GM19025 (cell line): Measurements from ENCODE around the gene ADAMTS4.
A peak's percentile ranks its signal among the peaks of the same experiment; 100 is the strongest.

ENCODE experiments used
- ATAC-seq: cut with Tn5 transposase; IDR thresholded peaks from one replicate; pipeline ENCODE4 v1.9.1; 2021; ENCODE audit warnings: mild to moderate bottlenecking, low read depth, moderate library complexity; ENCODE audit not compliant: unreplicated experiment

ADAMTS4 gene

GRCh38 chr1:161197560-161198193 is 1.2 kb downstream of the ADAMTS4 start:
- no peak for ATAC-seq

- no peak for ATAC-seq
Measured at GRCh38 chr1:161196521-161197451, 2.1 kb downstream of the ADAMTS4 start.

- no peak for ATAC-seq
Measured at GRCh38 chr1:161196111-161196510, 2.7 kb downstream of the ADAMTS4 start.

- peak; percentile 55 for ATAC-seq
Measured at GRCh38 chr1:161195171-161195570, 3.7 kb downstream of the ADAMTS4 start.

GRCh38 chr1:161193561-161194235 is 5.2 kb downstream of the ADAMTS4 start:
- no peak for ATAC-seq

GRCh38 chr1:161192476-161193465 is 6.1 kb downstream of the ADAMTS4 start:
- ATAC-seq: no peak

- no peak for ATAC-seq
Measured at GRCh38 chr1:161191971-161192370, 6.9 kb downstream of the ADAMTS4 start.

- ATAC-seq: no peak
Measured at GRCh38 chr1:161190962-161191521, 7.8 kb downstream of the ADAMTS4 start.

GRCh38 chr1:161189036-161189435 is 9.8 kb downstream of the ADAMTS4 start:
- no peak for ATAC-seq

GRCh38 chr1:161188381-161188780 is 10.5 kb downstream of the ADAMTS4 start:
- ATAC-seq: no peak

GRCh38 chr1:161187311-161187710 is 11.5 kb downstream of the ADAMTS4 start:
- no peak for ATAC-seq

- ATAC-seq: peak; percentile 15
Measured at GRCh38 chr1:161185732-161186311, 13.0 kb downstream of the ADAMTS4 start.

- ATAC-seq: peak; percentile 61
Measured at GRCh38 chr1:161185282-161185682, 13.6 kb downstream of the ADAMTS4 start.

GRCh38 chr1:161182214-161182613 is 16.6 kb downstream of the ADAMTS4 start:
- peak; percentile 31 for ATAC-seq

- ATAC-seq: no peak
Measured at GRCh38 chr1:161180639-161181038, 18.2 kb downstream of the ADAMTS4 start.

GRCh38 chr1:161179698-161180097 is 19.2 kb downstream of the ADAMTS4 start:
- ATAC-seq: no peak

GRCh38 chr1:161177936-161178244 is 21.0 kb downstream of the ADAMTS4 start:
- ATAC-seq: no peak

GRCh38 chr1:161177112-161177935 is 21.5 kb downstream of the ADAMTS4 start, which contains the start of gene B4GALT3:
TSS of gene B4GALT3 (minus strand) at chr1:161177507. CDS start at chr1:161176060, 1,447 bp downstream.
- peak; percentile 76 for ATAC-seq
